Measurements from ENCODE around the gene LRRC36. TPM values are rescaled to one million over a fixed set of nuclear protein-coding genes. Genes with fewer than 3 reads are reported as not detected.
A peak's percentile ranks its signal among the peaks of the same experiment; 100 is the strongest.

LRRC36 gene
- total RNA-seq, 1 donor from 2014 or later, result 42.1 TPM

DNA sequence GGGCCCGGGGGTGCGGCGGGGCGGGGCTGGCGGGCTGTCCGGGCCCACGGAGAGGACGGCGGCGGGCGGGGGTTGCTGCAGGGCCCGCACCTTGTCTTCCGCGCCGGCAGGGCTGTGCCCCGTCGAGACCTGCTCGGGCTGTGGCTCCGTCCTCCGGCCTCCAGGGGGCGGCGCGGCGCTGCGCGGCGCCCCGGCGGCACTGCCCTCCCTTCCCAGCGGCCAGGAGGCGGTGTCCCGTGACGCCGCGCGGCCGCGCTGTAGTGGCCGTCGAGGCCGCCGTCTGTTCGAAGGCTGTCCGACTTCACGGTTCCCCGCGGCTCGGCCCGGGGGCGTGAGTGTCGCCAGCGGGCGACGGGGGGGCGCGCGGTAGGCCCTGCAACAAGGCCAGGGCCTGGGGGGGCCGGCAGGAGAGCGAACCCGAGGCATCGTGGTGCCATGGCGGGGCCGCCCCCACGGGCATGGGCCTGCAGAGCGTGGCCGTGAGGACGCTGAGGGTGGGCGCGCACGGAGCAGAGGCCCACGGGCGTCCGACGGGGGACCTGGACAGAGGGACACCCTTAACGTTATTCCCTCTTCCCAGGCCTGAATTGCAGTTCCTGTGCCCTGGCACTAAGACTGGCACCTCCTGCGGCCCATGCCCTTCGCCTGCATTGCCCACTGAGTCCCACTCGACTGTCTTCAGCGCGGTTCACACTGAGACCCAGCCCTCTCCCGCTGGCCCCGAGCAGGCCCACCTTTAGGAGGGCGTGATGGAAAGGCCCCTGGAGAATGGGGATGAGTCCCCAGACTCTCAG is 47.1 kb upstream of the LRRC36 start, which contains the start of gene PLEKHG4:
Gene PLEKHG4 (plus strand): TSS at position 237 of the 794 bp plus-strand sequence. CDS start 513 bp downstream, at position 750.
- no peaks in the 10 kb centered on the region for H3K9me3 ChIP-seq
- TF ChIP-seq CTCF (IDR thresholded peaks at IDR 0.05), result peak; percentile 65
- peak within 1 kb of the TSS; percentile 76 for H3K4me3 ChIP-seq
- H3K27me3 ChIP-seq (ENCODE audit: low read depth), result no peaks in the 10 kb centered on the region
- intact Hi-C loops (cut with DNase I), result no loop called here
- peaks cover 21% of the 10 kb centered on the region for H3K4me1 ChIP-seq
- peak; percentile 90 for DNase-seq
- H3K27ac ChIP-seq, result peak within 1 kb of the TSS; percentile 78
- ATAC-seq, result peak; percentile 97
- H3K36me3 ChIP-seq, result peaks cover 4% of the 10 kb centered on the region

GRCh38 chr16:67280090-67281015 is 46.3 kb upstream of the LRRC36 start:
- Histone ChIP-seq H3K27me3 (ENCODE audit: low read depth) (no peaks in the 10 kb centered on the region), H3K4me3 (peak overlapping the region; percentile 76), H3K27ac (peak overlapping the region; percentile 2)

DNA sequence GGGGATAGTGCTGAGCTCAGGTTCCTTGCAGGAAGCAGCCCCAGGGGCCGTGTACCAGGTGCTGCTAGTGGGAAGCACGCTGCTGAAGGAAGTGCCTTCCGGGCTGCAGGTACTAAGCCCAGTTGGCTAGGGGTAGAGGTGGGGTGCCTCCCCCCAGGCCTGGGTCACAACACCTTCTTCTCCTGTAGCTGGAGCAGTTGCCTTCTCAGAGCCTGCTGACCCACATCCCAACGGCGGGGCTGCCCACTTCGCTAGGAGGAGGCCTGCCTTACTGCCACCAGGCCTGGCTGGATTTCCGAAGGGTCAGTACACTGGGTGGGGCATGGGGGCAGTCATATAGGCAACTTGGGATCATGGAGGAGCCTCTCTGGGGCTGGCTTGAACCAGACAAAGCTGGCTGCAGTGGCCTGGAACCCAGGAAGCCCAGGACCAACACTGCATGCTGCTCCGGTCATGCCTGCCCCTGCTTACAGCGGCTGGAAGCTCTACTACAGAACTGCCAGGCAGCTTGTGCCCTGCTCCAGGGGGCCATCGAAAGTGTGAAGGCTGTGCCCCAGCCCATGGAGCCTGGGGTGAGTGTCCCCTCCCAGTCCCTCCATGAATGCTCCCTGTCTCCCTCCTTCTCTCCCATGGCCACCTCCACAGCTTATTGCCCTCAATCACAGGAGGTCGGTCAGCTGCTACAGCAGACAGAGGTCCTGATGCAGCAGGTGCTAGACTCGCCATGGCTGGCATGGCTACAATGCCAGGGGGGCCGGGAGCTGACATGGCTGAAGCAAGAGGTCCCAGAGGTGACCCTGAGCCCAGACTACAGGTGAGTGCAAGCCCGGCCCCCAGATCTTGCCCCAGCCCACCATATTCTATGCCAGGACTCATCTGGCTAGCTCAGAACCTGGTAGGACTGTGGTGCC is 44.8 kb upstream of the LRRC36 start:
- DNase-seq, result no peak
- ATAC-seq, result no peak
- intact Hi-C loops (cut with DNase I), result no loop called here
- H3K4me3 ChIP-seq, result no peak overlapping the region
- no peak for TF ChIP-seq CTCF (IDR thresholded peaks at IDR 0.05)
- peaks cover 12% of the 10 kb centered on the region for H3K36me3 ChIP-seq
- no peaks in the 10 kb centered on the region for H3K27me3 ChIP-seq (ENCODE audit: low read depth)
- no peaks in the 10 kb centered on the region for H3K9me3 ChIP-seq
- peaks cover 21% of the 10 kb centered on the region for H3K4me1 ChIP-seq
- no peak overlapping the region for H3K27ac ChIP-seq

More at GRCh38 chr16:67280090-67281015, 46.3 kb upstream of the LRRC36 start:
- ATAC-seq (no peak), DNase-seq (no peak)
- TF ChIP-seq CTCF (IDR thresholded peaks at IDR 0.05), result no peak
- intact Hi-C loops (cut with DNase I), result no loop called here
- Histone ChIP-seq H3K9me3 (no peaks in the 10 kb centered on the region), H3K4me1 (peaks cover 21% of the 10 kb centered on the region), H3K36me3 (peaks cover 4% of the 10 kb centered on the region)

GRCh38 chr16:67282447-67282805 is 44.2 kb upstream of the LRRC36 start:
- H3K27ac ChIP-seq, result no peak overlapping the region
- no peak for TF ChIP-seq CTCF (IDR thresholded peaks at IDR 0.05)
- no peaks in the 10 kb centered on the region for H3K27me3 ChIP-seq (ENCODE audit: low read depth)
- H3K36me3 ChIP-seq, result peaks cover 12% of the 10 kb centered on the region
- intact Hi-C loops (cut with DNase I), result no loop called here
- peaks cover 20% of the 10 kb centered on the region for H3K4me1 ChIP-seq
- H3K9me3 ChIP-seq, result no peaks in the 10 kb centered on the region
- DNase-seq, result no peak
- no peak for ATAC-seq
- H3K4me3 ChIP-seq, result no peak overlapping the region

All from lower lobe of right lung (tissue), 2 donors.